Stimulated activated CD4-positive, alpha-beta T cell treated with anti-CD3 and anti-CD28 coated beads, TNF-alpha, amount 100 ng/mL, for 4 hours (primary cell): ENCODE data around the gene U2AF2.
"Not testable (repeated sequence)": the region's sequence is repeated elsewhere in the genome, so short reads cannot be mapped to it uniquely, and the experiment has no call there.

Experiments used
- DNase-seq, 3 experiments: peaks; one replicate each; pipeline ENCODE4 v3.0.0-alpha.2; 2020; ENCODE audit warnings: low read depth in 3 of 3

Gene U2AF2

GRCh38 chr19:55705972-55706371 is 51.1 kb downstream of the U2AF2 start:
- DNase-seq, result no peak

- no peak for DNase-seq
These were observed 56.9 kb downstream of the U2AF2 start for GRCh38 chr19:55711719-55712118.

DNA sequence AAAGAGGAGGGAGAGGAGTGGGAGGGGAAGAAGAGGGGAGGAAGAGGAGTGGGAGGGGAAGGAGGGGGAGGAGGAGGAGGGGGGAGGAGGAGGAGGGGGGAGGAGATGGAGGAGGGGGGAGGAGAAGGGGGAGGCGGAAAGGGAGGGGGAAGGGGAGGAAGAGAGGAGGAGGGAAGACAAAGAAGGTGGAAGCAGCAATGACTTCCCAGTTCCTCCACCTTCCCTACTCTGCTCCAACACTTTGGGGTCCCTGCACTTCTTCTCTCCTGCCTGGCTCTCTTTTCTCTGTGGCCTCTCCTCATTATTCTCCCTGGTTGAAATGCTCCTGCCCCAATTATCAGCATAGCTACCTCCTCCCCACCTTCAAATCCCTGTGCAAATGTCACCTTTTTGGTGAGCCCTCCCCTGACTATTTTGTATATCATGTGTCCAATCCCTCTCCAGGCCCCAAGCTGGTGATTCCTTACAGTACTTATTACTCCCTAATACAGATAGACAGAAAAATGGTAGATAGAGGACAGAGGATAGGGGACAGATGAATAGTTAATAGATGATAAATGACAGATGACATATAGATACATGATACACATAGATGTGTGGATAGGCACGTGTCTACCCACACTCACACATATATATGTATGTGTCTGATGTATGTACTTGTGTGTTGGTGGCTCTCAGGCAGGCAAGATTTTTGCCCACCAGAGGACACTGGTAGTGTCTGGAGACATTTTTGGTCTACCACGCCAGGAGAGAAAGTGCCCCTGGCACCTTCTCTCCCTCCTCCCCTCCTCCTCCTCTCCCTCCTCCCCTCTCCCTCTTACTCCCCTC is 58.2 kb downstream of the U2AF2 start:
- no peak for DNase-seq

DNA sequence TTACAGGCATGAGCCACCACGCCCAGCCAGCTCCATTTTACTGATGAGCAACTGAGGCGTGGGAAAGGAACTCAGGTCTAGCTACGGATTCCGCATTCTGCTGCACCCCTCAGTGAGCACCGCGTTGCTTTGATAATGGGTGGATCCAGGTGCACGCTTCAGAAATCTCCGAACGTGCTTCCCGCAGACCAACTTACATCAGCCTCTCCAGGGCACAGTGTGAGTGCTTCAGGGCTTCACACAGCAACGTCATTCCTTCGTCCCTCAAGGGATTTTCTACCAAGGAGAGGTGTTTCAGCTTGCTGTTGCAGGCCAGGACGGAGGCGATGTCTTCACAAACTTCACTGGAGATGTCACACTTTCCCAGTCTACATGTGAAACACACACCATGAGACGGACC is 61.7 kb downstream of the U2AF2 start:
- DNase-seq, result no peak

DNA sequence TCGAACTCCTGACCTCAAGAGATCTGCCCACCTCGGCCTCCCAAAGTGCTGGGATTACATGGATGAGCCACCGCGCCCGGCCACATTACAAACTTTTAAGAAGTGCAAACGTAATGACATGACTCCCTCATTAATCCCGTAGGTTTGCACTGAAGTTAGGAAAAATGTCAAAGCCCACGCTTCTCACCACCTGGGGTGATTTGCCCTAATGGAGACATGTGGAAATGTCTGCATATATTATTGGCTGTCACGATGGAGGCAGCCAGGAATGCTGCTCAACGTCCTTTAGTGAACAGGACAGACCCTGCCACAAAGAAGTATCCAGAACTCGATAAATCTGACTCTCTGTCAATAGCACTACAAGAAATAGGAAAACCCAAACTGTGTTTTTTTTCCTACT is 62.4 kb downstream of the U2AF2 start:
- DNase-seq, result no peak

DNA sequence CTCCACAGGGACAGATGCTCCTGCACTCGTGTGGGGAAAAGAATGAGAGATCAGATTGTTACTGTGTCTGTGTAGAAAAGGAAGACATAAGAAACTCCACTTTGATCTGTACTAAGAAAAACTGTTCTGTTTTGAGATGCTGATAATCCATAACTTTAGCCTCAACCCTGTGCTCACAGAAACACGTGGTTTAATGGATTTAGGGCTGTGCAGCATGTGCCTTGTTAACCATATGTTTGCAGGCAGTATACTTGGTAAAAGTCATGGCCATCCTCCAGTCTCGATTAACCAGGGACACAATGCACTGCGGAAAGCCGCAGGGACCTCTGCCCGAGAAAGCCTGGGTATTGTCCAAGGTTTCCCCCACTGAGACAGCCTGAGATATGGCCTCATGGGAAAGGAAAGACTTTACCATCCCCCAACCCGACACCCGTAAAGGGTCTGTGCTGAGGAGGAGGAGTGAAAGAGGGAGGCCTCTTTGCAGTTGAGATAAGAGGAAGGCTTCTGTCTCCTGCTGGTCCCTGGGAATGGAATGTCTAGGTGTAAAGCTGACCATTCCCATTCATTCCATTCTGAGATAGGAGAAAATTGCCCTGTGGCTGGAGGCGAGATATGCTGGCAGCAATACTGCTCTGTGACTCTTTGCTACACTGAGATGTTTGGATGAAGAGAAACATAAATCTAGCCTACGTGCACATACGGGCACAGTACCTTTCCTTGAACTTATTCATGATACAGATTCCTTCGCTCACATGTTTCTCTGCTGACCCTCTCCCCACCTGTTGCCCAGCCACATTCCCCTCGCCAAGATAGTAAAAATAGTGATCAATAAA is 63.3 kb downstream of the U2AF2 start:
- DNase-seq, result not testable (repeated sequence)

- no peak for DNase-seq
These were observed 65.4 kb downstream of the U2AF2 start for GRCh38 chr19:55720214-55720746.

- no peak for DNase-seq
These were observed 66.0 kb downstream of the U2AF2 start for GRCh38 chr19:55720801-55721200.

GRCh38 chr19:55723491-55723890 is 68.7 kb downstream of the U2AF2 start:
- DNase-seq, result no peak
